Subcutaneous adipose tissue (tissue), 4 donors: ENCODE data around the gene BOC. TPM values are rescaled to one million over a fixed set of nuclear protein-coding genes. Genes with fewer than 3 reads are reported as not detected.

Experiments used
- total RNA-seq, 4 donors: library from RNA; depleted of rRNA; stranded (reverse); fragments of >200 nt; gene quantifications; one replicate each; pipeline ENCODE4 v1.1.0, GENCODE V29; 2016
- TF ChIP-seq, protein P1 (sequence below): fragments of 450-650 bp; IDR thresholded peaks from one replicate; pipeline ENCODE4 v1.5.1; 2016; ENCODE audit warnings: low read depth, mild to moderate bottlenecking, control low read depth, antibody characterized with exemption, moderate library complexity

The BOC gene
- total RNA-seq, 4 donors from 2014 or later = 15.1 to 46.5 (median 28.4) TPM

GRCh38 chr3:113295463-113295862 lies 84.1 kb downstream of the BOC start:
- TF ChIP-seq, protein P1, sequence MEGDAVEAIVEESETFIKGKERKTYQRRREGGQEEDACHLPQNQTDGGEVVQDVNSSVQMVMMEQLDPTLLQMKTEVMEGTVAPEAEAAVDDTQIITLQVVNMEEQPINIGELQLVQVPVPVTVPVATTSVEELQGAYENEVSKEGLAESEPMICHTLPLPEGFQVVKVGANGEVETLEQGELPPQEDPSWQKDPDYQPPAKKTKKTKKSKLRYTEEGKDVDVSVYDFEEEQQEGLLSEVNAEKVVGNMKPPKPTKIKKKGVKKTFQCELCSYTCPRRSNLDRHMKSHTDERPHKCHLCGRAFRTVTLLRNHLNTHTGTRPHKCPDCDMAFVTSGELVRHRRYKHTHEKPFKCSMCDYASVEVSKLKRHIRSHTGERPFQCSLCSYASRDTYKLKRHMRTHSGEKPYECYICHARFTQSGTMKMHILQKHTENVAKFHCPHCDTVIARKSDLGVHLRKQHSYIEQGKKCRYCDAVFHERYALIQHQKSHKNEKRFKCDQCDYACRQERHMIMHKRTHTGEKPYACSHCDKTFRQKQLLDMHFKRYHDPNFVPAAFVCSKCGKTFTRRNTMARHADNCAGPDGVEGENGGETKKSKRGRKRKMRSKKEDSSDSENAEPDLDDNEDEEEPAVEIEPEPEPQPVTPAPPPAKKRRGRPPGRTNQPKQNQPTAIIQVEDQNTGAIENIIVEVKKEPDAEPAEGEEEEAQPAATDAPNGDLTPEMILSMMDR = no peak

GRCh38 chr3:113297287-113297686 lies 85.9 kb downstream of the BOC start:
- TF ChIP-seq, protein P1 = no peak

GRCh38 chr3:113297841-113298240 lies 86.5 kb downstream of the BOC start:
- TF ChIP-seq, protein P1 = no peak

GRCh38 chr3:113300596-113300995 lies 89.2 kb downstream of the BOC start:
- TF ChIP-seq, protein P1 = no peak

GRCh38 chr3:113304102-113304501 lies 92.7 kb downstream of the BOC start:
- TF ChIP-seq, protein P1 = no peak

- TF ChIP-seq, protein P1 = no peak
These were observed 93.6 kb downstream of the BOC start for GRCh38 chr3:113304856-113305540.

- TF ChIP-seq, protein P1 = no peak
These were observed 99.6 kb downstream of the BOC start for GRCh38 chr3:113310960-113311359.
